Measurements from ENCODE around the gene TEP1. TPM values are rescaled to one million over a fixed set of nuclear protein-coding genes. Genes with fewer than 3 reads are reported as not detected.

The TEP1 gene
- total and polyA plus RNA-seq, 2 of the 13 experiments (the other 11 are each of a cell fraction or from before 2014, with no cell fraction given) = 11.0 to 12.8 TPM

DNA sequence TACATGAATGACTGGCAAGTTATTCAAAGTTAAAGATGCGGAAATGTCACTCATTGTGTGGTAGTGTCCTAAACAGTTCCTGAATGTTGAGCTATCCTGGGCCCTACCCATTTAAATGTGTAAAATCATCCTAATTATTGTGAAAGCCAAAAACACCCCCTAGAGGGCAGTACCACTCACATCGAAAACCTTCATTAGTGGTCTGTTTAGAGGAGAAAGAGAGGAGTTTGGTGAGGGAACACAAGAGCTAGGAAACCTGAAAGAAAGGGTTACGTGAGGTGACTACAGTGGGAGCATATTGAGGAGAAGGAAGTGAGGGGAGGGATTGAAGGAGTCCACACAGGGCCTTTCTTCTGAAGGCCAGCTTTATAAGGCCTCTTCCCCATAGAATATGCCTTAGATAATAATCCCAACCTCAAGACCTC is 2.5 kb upstream of the TEP1 start (continued):
- TF ChIP-seq PRDM10 (CRISPR knock-in tag; IDR thresholded peaks at IDR 0.05; ENCODE audit: low read depth) = 0 out of 2 replicates have a peak, but pooled peaks have one; percentile 18
- TF ChIP-seq ZSCAN12 (CRISPR knock-in tag; IDR thresholded peaks at IDR 0.05) = no peak
- TF ChIP-seq AKNA (CRISPR knock-in tag; IDR thresholded peaks at IDR 0.05; ENCODE audit: borderline replicate concordance) = no peak
- TF ChIP-seq ZNF260 (CRISPR knock-in tag; IDR thresholded peaks at IDR 0.05; ENCODE audit: borderline replicate concordance, low read depth) = no peak
- TF ChIP-seq, protein P1, sequence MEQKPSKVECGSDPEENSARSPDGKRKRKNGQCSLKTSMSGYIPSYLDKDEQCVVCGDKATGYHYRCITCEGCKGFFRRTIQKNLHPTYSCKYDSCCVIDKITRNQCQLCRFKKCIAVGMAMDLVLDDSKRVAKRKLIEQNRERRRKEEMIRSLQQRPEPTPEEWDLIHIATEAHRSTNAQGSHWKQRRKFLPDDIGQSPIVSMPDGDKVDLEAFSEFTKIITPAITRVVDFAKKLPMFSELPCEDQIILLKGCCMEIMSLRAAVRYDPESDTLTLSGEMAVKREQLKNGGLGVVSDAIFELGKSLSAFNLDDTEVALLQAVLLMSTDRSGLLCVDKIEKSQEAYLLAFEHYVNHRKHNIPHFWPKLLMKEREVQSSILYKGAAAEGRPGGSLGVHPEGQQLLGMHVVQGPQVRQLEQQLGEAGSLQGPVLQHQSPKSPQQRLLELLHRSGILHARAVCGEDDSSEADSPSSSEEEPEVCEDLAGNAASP (CRISPR knock-in tag; IDR thresholded peaks at IDR 0.05; ENCODE audit: borderline replicate concordance) = peak; percentile 65; the same call in 1 of the 2 replicates
- TF ChIP-seq YY1 (IDR thresholded peaks at IDR 0.05; ENCODE audit: insufficient read depth, insufficient replicate concordance, low read depth, low read length) = no peak
- TF ChIP-seq ZNF446 (CRISPR knock-in tag; IDR thresholded peaks at IDR 0.05) = no peak
- TF ChIP-seq ZFP36L1 (CRISPR knock-in tag; IDR thresholded peaks at IDR 0.05) = 0 out of 2 replicates have a peak, but pooled peaks have one; percentile 43
- TF ChIP-seq, protein P2, sequence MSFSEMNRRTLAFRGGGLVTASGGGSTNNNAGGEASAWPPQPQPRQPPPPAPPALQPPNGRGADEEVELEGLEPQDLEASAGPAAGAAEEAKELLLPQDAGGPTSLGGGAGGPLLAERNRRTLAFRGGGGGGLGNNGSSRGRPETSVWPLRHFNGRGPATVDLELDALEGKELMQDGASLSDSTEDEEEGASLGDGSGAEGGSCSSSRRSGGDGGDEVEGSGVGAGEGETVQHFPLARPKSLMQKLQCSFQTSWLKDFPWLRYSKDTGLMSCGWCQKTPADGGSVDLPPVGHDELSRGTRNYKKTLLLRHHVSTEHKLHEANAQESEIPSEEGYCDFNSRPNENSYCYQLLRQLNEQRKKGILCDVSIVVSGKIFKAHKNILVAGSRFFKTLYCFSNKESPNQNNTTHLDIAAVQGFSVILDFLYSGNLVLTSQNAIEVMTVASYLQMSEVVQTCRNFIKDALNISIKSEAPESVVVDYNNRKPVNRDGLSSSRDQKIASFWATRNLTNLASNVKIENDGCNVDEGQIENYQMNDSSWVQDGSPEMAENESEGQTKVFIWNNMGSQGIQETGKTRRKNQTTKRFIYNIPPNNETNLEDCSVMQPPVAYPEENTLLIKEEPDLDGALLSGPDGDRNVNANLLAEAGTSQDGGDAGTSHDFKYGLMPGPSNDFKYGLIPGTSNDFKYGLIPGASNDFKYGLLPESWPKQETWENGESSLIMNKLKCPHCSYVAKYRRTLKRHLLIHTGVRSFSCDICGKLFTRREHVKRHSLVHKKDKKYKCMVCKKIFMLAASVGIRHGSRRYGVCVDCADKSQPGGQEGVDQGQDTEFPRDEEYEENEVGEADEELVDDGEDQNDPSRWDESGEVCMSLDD (CRISPR knock-in tag; IDR thresholded peaks at IDR 0.05; ENCODE audit: borderline replicate concordance) = no peak
- no peak for TF ChIP-seq RBM22 (optimal IDR thresholded peaks at IDR 0.05; ENCODE audit: low read length)
- TF ChIP-seq ZNF530 (CRISPR knock-in tag; IDR thresholded peaks at IDR 0.05; ENCODE audit: low read depth) = no peak
- TF ChIP-seq ZZZ3 (CRISPR knock-in tag; IDR thresholded peaks at IDR 0.05; ENCODE audit: borderline replicate concordance) = no peak
- no peak for TF ChIP-seq ZNF275 (CRISPR knock-in tag; IDR thresholded peaks at IDR 0.05; ENCODE audit: borderline replicate concordance)
